PC-3 (cell line): ENCODE results near the gene SCO2.

Source experiments
- EZH2 ChIP-seq: fragments of 300-600 bp; sonication (generic); IDR thresholded peaks from one replicate; pipeline ENCODE4 v1.6.1; 2017; ENCODE audit warnings: antibody characterized with exemption, mild to moderate bottlenecking, low read length; ENCODE audit not compliant: unreplicated experiment
- TF ChIP-seq, protein P1 (sequence below): fragments of 300-600 bp; sonication (generic); conservative IDR thresholded peaks from 2 replicates; pipeline ENCODE4 v1.5.1; 2017; ENCODE audit warnings: antibody characterized with exemption, low read depth, mild to moderate bottlenecking, low read length

DNA sequence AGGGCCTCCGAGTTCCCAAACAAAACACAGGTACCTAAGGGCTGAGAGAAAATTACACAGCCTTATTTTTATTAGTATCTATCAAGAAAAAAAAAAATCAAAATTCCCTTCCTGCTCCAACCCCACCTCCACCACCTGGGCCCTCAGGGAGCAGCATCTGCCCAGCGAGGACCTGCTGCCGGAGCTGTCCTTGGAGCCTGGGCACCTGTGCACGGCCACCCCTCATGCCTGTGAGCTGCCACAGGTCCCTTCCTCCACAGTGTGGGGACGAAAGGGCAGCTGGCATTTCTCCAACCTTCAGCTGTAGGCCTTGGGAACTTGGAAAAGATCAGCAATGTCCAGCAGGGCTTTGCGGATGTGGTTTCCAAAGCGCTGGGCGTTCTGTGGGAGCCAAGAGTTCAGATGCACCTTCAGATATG is 43.7 kb upstream of the SCO2 start:
- TF ChIP-seq, protein P1, sequence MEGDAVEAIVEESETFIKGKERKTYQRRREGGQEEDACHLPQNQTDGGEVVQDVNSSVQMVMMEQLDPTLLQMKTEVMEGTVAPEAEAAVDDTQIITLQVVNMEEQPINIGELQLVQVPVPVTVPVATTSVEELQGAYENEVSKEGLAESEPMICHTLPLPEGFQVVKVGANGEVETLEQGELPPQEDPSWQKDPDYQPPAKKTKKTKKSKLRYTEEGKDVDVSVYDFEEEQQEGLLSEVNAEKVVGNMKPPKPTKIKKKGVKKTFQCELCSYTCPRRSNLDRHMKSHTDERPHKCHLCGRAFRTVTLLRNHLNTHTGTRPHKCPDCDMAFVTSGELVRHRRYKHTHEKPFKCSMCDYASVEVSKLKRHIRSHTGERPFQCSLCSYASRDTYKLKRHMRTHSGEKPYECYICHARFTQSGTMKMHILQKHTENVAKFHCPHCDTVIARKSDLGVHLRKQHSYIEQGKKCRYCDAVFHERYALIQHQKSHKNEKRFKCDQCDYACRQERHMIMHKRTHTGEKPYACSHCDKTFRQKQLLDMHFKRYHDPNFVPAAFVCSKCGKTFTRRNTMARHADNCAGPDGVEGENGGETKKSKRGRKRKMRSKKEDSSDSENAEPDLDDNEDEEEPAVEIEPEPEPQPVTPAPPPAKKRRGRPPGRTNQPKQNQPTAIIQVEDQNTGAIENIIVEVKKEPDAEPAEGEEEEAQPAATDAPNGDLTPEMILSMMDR = no peak
- no peak for TF ChIP-seq EZH2
